C4-2B (cell line): ENCODE data around the gene CA5A.

ENCODE experiments used
- ZFX ChIP-seq: fragments of 450-650 bp; IDR thresholded peaks from 2 replicates; pipeline ENCODE4 v1.6.1; 2017
- TF ChIP-seq, protein P1 (sequence below): fragments of 450-650 bp; conservative IDR thresholded peaks from 2 replicates; pipeline ENCODE4 v1.5.1; 2017; ENCODE audit warnings: mild to moderate bottlenecking

GRCh38 chr16:87851141-87851587, 85.2 kb downstream of the CA5A start:
- TF ChIP-seq, protein P1, sequence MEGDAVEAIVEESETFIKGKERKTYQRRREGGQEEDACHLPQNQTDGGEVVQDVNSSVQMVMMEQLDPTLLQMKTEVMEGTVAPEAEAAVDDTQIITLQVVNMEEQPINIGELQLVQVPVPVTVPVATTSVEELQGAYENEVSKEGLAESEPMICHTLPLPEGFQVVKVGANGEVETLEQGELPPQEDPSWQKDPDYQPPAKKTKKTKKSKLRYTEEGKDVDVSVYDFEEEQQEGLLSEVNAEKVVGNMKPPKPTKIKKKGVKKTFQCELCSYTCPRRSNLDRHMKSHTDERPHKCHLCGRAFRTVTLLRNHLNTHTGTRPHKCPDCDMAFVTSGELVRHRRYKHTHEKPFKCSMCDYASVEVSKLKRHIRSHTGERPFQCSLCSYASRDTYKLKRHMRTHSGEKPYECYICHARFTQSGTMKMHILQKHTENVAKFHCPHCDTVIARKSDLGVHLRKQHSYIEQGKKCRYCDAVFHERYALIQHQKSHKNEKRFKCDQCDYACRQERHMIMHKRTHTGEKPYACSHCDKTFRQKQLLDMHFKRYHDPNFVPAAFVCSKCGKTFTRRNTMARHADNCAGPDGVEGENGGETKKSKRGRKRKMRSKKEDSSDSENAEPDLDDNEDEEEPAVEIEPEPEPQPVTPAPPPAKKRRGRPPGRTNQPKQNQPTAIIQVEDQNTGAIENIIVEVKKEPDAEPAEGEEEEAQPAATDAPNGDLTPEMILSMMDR = no peak
- TF ChIP-seq ZFX = no peak
